Stimulated activated CD4-positive, alpha-beta T cell treated with anti-CD3 and anti-CD28 coated beads, Interleukin-2, amount 100 ng/mL, for 24 hours (primary cell): ENCODE results near the gene B4GALNT4.
"Not testable (repeated sequence)": the region's sequence is repeated elsewhere in the genome, so short reads cannot be mapped to it uniquely, and the experiment has no call there.

Experiments
- DNase-seq, 2 donors: peaks; one replicate each; pipeline ENCODE4 v3.0.0-alpha.2; 2020

Gene B4GALNT4

GRCh38 chr11:360326-361280 lies 8.7 kb upstream of the B4GALNT4 start:
- DNase-seq = no peak

DNA sequence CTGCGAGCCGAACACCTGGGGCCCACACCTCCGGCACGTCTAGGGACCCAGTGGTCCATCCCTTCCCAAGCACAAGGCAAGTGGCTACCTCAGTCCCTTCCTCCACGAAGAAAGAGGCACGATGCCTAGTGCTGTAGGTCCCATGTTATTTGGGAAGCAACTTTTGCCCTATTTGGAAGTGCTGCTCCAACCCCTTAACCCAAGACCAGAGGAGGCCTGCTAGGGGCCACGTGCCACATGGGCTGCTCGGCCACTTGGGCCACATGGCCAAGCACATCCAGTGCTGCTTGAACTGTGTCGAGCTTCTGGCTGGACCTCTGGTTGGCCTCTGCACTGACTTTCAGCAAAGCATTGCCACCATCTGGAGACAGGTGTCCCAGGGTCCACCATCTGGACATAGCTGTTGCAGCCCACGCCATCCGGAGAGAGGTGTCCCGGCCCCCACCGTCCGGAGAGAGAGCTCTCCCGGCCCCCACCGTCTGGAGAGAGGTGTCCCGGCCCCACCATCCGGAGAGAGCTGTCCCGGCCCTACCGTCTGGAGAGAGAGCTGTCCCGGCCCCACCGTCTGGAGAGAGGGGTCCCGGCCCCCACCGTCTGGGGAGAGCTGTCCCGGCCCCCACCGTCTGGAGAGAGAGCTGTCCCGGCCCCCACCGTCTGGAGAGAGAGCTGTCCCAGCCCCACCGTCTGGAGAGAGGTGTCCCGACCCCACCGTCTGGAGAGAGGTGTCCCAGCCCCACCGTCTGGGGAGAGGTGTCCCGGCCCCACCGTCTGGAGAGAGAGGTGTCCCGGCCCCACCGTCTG lies 6.5 kb upstream of the B4GALNT4 start:
- DNase-seq = no peak

DNA sequence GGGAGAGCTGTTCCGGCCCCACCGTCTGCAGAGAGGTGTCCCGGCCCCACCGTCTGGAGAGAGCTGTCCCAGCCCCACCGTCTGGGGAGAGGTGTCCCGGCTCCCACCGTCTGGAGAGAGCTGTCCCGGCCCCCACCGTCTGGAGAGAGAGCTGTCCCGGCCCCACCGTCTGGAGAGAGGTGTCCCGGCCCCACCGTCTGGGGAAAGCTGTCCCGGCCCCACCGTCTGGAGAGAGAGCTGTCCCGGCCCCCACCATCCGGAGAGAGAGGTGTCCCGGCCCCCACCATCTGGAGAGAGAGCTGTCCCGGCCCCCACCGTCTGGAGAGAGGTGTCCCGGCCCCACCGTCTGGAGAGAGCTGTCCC lies 5.9 kb upstream of the B4GALNT4 start:
- not testable (repeated sequence) for DNase-seq

DNA sequence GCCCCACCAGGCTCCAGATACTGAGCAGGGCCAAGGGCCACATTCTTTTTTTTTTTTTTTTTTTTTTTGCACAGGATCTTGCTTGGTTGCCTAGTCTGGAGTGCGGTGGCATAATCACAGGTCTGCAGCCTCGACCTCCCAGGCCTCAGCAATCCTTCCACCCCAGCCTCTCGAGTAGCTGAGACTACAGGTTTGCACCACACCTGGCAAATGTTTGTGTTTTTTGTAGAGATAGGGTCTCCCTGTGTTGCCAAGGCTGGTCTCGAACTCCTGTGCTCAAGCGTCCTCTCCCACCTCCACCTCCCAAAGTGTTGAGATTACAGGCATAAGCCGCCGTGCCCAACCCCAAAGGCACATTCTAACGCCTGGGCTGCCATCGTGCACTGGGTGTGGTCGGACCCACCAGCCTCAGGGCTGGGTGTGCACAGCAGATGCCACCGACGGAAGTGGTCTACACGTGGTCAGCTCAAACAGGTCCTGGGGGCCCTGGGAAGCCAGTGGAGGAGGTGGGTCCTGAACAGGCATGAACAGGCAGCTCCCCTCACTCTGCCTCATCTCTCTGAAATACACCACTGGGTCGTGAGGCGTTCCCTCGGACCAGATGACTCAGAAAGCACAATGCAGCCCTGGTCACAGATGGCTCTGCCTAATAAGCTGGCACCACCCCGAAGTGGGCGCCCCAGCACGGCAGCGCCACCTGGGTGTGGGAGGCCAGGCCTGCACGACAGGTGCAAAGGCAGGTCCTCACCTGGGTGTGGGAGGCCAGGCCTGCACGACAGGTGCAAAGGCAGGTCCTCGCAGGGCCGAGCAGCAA lies 5.1 kb upstream of the B4GALNT4 start:
- peak; percentile 51 to 59 for DNase-seq

DNA sequence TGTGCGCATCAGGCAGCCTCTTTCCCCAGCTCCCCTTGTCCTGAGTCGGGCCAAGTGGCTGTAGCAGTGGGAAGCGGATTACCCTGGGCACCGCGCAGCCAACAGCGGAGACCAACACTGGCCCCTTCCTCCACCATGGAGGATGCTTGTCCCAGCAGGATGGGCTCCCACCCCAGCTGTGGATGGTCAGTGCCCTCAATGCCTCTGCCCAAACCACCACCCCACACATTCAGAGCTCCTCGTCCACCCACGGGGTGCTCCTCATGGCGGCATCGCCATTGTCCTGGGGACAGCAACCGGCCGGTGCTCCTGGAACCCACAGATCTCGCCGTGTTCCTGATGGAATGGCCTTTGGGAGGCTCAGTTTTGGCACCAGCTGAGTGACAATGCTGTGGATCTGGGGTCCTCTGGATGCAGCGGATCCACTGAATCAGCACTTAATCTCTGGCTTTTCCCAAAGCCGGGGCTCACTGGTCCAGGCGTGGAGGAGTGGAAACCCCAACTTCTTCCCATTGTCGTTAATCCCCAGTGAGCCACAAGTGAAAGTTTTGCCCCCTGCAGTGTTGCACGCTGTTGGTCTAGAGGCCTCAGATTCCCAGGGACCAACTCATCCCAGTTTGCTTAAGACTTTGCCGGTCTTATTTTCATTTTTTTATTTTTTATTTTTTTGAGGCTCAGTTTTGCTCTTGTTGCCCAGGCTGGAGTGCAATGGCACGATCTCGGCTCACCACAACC lies 4.1 kb upstream of the B4GALNT4 start:
- DNase-seq = no peak

GRCh38 chr11:365831-366230 lies 3.5 kb upstream of the B4GALNT4 start:
- DNase-seq = no peak

GRCh38 chr11:367956-368413 lies 1.3 kb upstream of the B4GALNT4 start:
- no peak for DNase-seq

GRCh38 chr11:368414-369335 lies 624 bp upstream of the B4GALNT4 start:
- DNase-seq = no peak

DNA sequence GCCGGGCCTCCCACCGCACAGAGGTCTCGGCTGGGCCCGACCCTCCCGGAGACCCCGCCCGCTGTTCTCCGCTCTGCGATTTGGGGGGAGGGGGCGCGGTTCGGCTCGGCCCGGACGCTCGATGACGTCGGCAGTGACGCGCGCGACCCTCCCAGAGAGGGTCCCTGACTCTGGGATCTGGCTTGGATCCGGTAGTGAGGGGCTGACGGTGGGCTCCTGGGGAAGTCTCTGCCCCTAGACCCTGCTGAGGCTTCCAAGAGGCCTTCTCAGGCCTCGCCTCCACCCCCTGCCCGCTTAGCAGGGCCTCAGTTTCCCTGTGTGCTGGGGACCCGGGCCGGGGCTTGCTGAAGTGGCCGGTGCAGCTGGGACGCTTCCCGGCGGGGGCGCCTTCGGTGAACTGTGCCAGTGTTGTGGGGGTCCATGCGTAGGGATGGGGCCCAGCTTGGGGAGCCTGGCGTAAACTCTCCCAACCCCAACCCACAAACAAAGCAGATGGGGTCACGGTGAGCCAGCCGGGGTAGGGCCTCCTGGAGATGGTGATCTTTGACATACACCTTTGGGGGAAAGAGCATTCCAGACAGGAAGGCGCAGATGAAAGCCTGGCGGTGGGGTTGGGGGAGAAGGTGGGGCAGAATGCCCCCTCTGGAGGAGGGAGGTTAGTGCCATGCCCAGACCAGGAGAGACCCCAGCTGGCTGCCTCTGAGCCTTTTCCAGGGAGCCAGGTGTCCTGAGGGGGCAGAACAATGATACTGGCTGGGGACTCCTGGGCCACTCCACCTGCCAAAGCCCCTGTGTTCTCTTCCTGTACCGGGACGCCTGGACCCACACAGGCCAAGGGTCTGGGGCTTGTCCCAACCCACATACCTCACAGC lies 1.0 kb downstream of the B4GALNT4 start:
- DNase-seq = no peak

GRCh38 chr11:371051-371450 lies 1.8 kb downstream of the B4GALNT4 start:
- no peak for DNase-seq

- no peak for DNase-seq
Measured at GRCh38 chr11:371716-372590, 2.7 kb downstream of the B4GALNT4 start.

DNA sequence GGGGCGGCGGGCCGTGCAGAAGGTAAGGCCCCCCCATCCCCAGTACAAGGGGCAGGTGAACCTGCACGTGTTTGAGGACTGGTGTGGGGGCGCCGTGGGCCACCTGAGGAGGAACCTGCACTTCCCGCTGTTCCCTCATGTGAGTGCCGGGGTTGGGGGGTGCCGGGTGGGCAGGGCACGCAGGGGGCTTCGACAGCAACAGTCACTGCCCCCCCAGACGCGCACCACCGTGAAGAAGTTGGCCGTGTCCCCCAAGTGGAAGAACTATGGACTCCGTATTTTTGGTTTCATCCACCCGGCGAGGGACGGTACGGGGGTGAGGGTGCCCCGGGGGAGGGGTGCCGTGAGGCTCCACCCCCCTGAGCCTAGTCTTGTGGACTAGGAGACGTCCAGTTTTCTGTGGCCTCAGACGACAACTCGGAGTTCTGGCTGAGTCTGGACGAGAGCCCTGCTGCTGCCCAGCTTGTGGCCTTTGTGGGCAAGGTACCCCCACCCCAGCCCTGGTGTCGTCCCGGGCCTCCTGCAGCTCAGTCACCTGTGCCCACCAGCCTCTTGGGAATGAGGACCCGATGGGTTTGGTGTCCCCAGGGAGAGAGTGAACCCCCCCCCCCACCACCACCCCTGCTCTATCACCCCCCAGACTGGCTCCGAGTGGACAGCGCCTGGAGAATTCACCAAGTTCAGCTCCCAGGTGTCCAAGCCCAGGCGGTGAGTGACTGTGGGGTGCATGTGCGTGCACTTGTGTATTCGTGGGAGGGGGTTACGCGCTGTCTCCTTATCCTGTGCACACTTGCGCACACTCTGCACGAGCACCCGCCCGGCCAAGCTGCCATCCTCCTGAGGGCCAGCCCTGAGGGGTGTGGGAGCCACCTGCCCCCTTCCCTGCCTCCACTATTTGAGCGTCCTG lies 3.8 kb downstream of the B4GALNT4 start:
- DNase-seq = no peak

DNA sequence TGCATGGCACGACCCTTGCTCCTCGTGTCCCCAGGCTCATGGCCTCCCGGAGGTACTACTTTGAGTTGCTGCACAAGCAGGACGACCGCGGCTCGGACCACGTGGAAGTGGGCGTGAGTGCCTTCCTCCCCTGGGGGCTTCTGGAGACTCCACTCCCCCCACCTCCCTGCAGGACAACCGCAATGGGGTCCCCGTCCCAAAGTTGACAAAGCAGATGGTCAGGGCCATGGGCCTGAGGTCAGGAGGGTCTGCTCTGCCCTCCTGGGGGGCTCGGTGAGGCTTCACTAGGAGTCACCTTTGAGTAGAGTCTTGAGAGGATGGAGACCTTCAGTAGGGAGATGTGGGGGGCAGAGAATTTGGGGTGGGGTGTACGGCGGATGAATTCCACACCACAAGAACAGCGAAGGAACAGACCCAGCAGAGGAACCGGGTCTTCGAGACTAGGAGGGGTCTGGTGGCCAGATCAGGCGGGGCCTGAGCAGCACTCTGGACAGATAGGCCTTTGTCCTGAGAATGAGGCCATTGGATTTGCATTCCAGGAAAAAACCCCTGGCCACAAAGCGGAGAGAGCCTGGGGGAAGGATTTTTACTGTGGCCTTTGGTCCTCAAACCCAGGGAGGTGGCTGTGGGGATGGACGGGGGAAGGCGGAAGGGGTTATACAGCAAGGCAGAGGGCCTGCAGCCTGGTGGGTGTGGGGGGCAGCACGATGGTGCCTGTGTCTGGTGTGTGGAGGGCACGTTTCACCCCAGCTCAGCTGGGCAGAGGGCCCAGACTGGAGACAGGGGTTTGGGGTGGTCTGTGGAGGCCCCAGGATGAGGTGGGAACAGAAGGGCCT lies 4.6 kb downstream of the B4GALNT4 start:
- no peak for DNase-seq

DNA sequence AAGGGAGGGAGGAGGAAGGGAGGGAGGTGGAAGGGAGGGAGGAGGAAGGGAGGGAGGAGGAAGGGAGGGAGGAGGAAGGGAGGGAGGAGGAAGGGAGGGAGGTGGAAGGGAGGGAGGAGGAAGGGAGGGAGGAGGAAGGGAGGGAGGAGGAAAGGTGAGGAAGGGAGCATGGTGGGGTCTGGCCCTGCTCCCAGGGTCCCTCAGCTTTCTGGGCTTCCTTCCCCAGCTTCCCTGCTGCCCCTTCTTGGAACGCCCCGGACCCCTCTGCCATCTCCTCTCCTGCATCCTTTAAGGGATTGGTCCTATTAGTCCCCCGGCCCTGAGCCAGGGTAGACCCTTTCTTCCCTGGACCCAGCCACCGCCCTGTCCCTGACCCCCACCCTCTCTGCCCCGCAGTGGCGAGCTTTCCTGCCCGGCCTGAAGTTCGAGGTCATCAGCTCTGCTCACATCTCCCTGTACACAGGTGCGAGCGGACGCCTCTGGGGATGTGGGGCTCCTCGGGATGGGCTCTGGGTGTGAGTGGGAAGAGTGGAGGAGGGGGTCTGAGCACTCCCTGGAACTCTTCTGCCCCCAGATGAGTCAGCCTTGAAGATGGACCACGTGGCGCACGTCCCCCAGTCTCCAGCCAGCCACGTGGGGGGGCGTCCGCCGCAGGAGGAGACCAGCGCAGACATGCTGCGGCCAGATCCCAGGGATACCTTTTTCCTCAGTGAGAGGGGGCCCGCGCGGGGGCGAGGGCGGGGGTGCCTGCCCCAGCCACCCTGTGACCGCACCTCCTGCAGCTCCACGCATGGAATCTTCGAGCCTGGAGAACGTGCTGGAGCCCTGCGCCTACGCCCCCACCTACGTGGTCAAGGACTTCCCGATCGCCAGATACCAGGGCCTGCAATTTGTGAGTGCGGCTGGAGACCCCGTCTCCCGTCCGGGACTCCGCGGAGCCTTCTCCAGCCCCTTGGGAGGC lies 6.0 kb downstream of the B4GALNT4 start:
- no peak for DNase-seq

DNA sequence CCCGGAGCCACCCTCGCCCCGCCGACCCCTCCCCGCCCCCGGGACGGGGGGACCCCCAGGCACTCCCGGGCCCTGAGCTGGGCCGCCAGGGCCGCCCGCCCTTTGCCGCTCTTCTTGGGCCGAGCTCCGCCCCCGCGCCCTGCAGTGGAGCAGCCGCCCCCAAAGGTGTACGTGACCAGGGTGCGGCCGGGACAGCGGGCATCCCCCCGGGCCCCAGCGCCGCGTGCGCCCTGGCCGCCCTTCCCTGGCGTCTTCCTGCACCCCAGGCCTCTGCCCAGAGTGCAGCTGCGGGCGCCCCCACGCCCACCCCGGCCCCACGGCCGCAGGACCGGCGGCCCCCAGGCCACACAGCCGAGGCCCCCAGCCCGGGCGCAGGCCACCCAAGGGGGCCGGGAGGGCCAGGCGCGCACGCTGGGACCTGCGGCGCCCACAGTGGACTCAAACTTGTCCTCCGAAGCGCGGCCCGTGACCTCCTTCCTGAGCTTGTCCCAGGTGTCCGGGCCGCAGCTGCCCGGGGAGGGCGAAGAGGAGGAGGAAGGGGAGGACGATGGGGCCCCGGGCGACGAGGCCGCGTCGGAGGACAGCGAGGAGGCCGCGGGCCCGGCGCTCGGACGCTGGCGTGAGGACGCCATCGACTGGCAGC lies 7.4 kb downstream of the B4GALNT4 start:
- DNase-seq = no peak
